ENCODE results near the gene UVRAG.
"Not testable (repeated sequence)": the region's sequence is repeated elsewhere in the genome, so short reads cannot be mapped to it uniquely, and the experiment has no call there.

The UVRAG gene

DNA sequence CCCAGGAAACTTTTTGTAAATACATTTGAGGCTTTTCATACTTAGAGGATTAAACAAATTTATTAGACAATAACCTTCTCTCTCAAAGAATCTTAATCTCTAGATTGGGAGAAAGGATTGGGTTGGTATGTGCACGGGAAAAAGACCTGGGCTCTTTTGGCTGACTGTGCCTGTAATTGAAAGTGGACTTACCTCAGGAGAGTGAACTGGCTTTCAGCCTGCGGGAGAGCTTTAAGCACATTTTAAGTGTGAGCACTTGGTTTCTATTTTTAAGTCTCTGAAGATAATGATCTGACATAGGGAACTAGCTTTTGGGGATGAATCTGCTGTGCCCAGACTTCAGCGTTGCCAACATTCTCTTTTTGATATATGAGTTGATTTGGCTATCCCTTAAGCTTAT lies 35.8 kb downstream of the UVRAG start:
- no peak for DNase-seq

DNA sequence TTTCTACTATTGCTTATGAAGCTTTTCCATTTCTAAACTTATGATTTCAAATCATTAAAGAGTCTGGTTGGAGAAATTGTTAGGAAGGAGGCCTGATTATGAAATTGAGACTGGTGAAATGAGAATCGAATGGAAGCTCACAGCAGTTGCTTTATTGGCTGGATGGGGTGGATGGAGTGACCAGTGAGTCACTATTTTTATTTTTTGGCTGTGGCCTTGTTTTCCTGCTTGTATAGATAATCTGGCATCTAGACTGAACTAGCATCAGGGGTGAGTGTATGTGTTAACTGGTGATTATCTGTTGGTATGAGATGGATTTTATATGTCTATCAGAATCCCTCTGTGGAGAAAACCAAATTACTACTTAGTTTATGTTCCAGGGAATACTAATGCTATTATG lies 36.2 kb downstream of the UVRAG start:
- no peak for DNase-seq

DNA sequence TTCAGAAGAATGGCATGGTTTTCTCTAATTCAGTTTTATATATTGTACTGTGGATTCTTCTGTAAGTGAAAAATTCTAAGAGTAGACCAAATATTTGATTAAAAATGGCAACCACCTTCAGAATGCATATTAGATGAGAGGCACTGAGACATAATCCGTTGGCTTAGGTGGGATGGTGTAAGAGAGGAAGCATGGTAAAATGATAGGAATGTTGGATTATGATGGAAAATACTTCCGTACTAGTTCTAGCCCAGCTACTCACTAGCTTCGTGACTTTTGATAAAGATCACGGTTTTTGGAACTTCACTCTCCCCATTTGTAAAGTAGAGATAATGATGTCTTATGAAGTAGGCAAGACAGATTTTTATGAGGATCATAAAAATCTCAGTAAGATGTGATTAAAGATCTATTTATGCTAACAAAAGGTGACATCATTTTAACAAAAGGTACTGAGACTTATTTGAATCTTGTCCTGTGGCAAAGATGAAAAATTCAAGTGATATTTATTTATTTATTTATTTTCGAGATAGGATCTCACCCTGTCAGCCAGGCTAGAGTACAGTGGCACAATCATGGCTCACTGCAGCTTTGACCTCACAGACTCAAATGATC lies 37.5 kb downstream of the UVRAG start:
- DNase-seq = no peak

DNA sequence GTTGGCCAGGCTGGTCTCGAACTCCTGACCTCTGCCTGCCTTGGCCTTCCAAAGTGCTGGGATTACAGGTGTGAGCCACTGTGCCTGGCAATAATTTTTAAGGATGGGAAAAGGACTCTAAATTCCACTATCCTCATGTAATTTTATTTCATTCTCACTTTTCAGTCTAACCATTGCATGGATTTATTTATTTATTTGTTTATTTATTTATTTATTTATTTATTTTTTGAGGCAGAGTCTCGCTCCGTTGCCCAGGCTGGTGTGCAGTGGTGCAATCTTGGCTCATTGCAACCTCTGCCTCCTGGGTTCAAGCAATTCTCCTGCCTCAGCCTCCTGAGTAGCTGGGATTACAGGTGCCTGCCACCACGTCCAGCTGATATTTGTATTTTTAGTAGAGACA lies 38.6 kb downstream of the UVRAG start:
- DNase-seq = not testable (repeated sequence)

DNA sequence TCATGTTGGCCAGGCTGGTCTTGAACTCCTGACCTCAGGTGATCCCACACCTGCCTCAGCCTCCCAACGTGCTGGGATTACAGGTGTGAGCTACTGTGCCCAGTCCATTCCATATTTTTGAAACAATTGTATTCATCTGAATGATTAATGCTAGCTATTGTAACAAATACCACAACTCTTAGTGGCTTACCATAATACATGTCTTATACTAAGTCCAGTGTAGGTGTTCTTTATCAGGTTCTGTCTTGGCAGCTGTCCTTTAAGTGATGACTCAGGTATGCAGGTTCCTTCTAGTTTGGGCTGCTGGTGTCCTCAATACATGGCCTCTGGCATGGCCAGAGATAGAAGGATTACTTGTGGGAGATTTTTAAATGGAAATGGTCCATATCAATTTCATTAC lies 39.0 kb downstream of the UVRAG start:
- DNase-seq = no peak

DNA sequence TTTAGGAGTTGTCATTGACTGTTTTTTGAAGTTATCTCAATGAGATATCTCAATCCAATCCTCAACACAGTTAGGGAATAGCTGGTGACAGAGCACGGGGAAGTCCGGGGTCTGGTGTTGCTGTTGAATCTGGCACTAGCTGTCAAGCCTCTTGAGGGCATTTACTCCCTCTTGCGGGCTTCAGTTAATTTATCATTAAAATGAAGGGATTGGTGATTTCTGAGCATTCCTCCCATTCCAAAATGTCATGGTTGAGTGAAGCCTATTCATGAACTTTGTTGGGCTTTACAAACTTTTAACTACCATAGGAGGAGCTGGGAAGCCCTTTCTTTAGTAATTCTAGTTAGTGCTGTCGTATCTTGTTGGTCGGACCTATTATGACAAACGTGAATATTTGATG lies 40.2 kb downstream of the UVRAG start:
- DNase-seq = no peak

DNA sequence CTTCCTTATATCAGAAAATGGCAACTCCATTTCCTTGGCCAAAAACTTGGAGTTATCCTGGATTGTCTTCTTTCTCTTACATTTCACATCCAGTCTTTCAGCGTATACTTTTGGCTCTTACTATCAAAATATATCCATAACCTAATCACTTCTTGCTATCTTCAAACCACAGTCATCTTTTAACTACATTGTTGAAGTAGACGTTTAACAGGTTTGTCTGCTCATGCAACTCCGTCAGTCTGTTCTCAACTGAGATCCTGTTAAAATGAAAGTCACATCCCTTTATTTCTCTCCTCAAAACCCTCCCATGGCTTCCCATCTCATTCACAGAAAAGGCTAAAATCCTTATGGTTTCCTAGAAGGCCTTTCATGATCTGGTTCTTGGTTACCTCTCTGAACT lies 41.9 kb downstream of the UVRAG start:
- DNase-seq = no peak

DNA sequence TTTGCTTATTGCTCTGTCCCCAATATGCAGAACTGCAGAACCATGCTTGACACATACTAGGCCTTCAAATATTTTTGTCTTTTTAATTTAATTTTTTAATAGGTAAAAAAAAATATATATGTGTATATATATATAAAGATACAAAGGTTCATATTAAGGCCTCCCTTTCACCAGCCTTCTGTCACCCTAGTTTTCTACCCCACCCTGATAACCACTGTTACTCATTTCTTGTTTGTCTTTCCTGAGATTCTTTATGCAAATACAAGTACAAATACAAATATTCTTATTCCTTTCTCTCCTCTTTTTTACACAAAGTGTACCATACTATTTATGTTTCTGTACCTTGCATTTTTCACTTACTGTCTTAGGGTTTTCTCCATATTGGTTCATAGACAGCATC lies 43.0 kb downstream of the UVRAG start:
- DNase-seq = no peak

DNA sequence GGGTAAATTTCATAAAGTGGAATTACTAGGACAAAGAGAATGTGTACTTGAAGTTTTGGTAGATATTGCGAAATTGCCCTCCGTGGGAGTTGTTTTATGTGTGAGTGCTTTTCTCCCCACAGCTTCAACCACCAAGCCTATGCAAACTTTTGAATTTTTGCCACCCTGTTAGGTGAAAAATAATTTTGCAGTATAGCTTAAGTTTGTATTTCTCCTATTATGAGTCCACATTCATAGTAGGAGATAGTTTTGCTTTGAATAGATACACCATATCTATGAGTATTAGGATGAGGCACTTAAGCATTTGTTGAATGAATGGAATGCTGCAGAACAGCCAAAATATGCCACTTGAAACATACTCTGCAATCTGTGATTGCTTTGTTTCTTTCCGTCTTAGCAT lies 43.6 kb downstream of the UVRAG start:
- DNase-seq = no peak

DNA sequence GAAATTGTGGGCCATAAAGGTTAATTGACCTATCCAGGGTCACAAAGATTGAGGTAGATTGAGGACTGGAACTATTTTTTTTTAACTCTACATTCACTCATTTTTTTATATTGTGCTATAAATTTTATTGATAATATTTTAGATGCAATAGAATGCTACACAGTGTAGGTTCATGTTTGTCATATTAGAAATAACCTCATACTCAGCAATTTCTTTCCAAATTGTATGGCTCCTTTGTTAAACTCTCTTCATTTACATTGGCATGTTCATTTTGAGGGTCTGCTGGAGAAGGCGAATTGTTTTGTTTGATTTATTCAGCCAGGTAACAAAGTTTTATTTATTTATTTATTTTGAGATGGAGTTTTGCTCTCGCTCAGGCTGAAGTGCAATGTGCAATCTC lies 44.6 kb downstream of the UVRAG start:
- DNase-seq = no peak

DNA sequence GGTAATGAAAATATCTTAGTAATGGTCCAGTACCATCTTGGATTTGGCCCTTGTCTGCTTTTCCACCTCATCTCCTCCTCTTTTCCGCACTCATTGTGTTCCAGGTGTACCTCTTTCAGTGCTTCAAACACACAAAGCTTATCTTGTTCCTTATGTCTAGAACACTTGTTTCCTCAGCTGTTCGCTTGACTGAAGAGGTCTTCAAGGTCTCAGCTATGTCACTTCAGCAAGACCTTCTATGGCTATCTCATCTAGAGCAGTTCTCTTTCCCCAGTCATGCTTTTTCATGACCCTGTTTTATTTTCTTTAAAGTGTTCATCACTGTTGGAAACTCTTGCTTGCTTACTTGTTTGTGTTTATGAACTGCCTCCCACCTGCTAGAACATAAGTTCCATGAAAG lies 47.4 kb downstream of the UVRAG start:
- no peak for DNase-seq

DNA sequence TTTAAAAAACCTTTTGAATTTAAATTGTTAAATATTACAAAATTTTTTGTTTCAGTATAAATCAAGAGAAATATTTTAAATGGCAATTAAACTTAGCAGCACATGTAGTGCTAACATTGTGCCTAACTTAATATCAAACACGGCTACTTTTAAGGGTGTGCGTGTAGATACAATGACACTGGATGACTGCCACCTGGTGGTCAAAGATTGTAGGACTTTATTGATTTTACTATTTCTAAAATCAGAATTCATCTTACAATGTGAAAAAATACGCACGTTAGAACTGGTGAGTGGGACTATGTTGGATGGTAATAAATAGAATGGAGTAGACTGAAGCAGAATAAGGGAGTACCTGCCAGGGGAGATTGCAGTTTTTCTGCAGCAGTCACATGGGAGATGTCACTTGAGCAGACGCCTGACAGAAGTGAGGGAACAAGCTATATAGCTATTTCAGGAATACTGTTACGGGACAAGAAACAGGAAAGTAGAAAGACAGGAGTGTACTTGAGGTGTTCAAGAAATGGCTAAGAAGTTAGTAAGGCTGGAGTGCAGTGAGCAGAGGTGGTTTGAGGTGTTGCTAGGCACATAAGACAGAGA lies 52.9 kb downstream of the UVRAG start:
- peak; percentile 56 for DNase-seq

DNA sequence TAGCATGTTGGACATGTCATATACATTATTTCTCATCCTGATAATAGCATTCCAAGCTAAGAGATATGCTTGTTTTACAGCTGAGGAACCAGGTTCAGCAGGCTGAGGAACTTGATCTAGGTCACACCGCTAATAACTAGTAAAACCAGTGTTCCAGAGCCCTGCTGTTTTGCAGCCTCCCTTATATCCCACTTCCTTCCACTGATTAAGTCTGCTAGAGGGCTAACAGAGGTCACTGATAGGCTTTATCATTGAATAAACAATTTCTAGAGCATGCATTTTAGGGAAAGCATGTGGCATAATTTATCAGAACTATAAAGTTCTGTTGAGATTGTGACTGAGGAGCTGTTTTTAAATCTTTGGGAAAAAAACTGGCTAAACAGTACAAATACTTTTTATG lies 54.0 kb downstream of the UVRAG start:
- no peak for DNase-seq

DNA sequence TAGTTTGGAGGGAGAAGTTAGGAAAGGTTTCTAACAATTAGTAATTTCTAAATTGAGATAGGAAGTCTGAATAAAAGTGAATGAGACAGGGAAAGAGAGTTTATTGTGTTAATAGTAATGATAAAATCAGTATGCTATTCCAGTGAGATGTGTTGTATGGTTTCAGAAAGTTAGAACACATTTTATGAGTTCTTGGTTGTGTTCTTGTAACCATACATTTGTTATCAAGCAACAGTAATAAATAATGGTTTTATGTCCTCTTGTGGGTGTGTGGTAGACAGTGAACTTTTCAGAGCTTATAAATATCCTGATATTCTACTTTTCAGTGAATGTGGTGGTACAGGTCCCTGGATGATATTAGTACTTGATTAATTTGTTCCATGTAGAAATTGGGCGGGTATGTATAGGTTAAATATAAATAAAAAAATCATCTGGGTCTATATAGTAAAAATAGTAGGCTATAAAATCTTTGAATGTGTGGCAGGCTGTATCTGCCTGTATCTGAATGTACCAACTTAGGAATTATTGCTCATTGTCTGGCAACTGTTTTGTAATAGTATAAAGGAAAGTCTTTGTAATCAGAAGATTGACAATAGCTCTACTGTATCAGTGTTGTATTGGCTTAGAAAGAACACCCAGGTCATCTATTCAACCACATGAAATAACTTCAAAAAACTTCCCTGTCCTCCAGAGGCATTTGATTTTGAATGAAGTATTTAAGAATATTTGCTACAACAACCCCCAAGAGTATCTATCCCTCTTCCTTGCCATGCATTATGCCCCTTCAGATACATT lies 54.8 kb downstream of the UVRAG start:
- no peak for DNase-seq

DNA sequence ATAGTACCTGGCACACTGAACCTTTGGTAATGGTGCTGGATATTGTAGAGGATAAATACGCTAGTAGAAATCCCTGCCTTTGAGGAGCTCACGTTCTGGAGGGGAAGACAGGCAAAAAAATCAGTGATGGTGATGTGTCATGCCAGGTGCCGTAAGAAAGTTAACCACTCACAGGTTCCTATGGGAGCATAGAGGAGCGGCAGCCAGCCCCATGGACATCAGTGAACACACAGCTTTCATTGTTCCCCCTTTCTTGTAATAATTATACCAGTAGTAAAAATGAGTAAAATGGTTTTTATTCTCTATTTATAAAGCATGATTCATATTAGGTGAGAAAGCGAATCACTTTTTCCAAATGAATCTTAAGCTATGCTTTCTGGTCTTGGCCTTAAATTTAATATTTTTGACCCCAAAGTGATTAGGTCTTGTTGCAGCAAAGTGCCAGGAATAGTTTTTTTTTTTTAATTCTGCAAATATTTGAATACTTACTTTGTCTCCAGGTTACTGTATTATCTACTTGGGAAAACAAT lies 57.9 kb downstream of the UVRAG start:
- no peak for DNase-seq

DNA sequence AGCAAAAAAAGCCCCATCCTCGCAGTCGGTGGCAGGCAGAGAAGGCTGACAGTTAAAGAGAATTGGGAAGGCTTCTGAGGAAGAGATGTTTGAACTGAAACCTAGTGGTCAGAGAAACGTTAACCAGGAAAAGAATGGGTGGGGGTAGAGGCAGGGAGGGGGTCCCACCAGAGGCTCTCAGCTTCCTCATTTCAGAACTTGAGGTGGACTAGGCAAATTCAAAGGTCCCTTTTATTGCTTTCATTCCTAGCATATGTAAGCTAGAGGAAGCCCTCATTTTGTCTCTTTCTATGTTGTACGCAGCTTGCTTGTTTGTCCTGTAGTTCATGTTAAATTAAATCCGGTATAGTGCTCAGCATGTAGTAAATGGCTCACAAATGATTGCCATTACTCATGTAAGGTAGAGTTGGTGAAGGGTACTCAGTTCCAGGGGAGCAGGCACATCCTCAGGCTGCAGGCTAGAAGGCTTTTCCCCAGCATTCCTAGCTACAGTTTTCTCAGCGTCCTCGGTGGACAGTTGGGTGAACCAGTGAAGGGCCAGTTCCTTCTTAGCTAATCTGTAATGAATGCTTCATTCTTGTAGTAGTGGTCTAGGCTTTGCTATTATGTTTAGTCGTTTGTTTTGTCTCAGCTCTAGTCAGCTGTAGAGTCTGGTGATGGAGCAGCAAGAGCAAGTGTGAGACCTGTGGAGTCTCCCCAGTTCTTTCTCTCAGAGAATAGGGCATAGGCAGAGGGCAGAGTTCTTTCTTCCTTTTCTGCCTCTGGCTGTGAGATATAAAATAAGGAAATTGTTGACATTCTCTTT lies 58.6 kb downstream of the UVRAG start:
- DNase-seq = peak; percentile 7

DNA sequence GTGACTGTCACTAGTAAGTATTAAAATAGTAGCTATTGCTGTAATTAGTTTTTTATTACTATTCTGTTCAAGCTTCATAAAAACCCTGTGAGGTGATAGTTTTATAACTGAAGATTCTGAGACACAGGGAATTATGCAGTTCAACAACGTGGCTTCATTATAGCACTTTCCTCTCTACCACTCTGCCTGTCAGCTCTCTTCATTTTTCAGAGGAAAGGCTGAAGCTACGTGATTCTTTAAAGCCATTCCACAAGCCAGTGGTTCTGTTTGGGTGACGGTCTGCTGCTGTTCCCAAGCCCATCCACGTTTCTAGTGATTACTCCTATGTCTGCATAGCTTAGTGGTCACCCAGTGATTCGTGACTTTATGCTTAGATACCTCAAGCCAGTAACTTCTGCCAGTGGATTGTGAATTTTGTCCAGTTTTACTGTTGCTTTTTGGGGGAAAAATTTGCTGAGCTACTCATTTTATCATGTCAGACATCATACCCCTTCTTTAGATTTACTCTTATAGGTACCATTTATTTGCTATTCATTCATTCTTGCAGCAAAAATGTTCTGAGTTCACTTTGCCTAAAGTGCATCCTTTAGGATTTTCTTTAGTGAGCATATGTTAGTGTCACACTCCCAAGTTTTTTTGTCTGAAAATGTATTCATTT lies 59.8 kb downstream of the UVRAG start:
- DNase-seq = no peak

DNA sequence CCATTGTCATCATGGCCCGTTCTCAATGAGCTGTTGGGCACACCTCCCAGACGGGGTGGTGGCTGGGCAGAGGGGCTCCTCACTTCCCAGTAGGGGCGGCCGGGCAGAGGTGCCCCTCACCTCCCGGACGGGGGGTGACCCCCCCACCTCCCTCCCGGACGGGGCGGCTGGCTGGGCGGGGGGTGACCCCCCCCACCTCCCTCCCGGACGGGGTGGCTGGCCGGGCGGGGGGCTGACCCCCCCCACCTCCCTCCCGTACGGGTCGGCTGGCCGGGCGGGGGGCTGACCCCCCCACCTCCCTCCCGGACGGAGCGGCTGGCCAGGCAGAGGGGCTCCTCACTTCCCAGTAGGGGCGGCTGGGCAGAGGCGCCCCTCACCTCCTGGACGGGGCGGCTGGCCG lies 62.3 kb downstream of the UVRAG start:
- DNase-seq = not testable (repeated sequence)

DNA sequence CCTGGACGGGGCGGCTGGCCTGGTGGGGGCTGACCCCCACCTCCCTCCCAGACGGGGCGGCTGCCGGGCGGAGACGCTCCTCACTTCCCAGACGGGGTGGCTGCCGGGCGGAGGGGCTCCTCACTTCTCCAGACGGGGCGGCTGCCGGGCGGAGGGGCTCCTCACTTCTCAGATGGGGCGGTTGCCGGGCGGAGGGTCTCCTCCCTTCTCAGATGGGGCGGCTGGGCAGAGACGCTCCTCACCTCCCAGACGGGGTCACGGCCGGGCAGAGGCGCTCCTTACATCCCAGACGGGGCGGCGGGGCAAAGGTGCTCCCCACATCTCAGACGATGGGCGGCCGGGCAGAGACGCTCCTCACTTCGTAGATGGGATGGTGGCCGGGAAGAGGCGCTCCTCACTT lies 62.9 kb downstream of the UVRAG start:
- DNase-seq = not testable (repeated sequence)

DNA sequence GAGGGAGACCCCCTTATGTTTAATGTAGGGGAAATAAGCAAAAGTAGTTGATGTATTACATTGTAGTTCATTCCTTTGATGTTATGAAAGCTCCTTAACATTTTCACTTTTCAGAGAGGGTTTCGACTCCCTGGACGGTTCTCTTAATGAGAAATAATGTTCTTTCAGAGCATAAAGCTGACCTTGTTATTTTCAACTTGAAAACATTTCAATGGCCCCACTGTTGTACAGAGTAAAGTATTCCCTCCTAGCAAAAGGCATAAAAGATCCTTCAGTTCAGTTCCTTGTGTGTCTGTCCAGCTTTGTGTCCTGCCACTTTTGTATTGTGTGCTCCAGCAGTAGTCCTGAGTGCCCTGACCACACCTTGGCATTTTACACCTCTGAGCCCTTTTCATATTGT lies 63.9 kb downstream of the UVRAG start:
- DNase-seq = no peak

DNA sequence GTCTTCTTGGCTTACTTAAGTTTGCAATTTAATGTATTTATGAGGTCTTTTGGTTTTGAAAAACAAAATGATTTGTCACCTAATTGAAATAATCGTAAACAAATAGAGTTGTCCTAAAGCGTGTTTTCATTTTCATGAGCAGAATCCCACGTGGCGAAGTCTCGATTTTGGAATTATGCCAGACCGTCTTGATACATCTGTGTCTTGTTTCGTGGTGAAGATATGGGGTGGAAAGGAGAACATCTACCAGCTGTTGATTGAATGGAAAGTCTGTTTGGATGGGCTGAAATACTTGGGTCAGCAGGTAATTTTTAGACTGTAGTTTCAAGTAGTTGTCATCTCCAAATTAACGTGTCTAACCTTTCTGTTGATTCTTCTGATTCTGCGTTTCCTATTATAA lies 64.7 kb downstream of the UVRAG start:
- DNase-seq = no peak

DNA sequence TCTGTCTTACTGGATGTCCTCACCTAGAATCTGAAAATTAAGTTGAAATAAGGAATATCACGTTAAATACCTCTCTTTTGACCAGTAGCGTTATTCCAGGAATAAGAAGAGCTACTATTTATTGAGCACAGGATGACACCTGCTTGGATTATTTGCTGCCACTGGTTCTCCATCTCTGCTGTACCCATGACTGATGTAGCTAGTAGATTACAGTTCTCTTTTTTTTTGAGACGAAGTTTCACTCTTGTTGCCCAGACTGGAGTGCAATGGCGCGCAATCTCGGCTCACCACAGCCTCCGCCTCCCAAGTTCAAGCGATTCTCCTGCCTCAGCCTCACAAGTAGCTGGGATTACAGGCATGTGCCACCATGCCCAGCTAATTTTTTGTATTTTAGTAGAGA lies 65.3 kb downstream of the UVRAG start:
- not testable (repeated sequence) for DNase-seq

DNA sequence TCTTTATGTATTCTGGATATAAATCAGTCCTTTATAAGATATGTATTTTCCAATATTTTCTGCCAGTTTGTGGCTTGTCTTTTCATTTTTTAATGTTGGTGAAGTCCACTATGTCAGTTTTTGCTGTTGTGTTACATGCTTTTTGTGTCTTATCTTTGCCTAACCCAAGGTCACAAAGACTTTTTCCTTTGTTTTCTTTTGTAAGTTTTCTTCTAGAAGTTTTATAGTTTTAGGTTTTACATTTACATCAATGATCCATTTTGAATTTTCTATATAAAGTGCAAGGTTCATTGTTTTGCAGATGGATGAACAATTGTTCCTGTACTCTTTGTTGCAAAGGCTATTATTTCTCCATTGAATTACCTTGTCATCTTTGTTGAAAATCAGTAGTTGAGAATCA lies 69.3 kb downstream of the UVRAG start:
- no peak for DNase-seq

Measured in NCI-H146 (cell line).